ENCODE results near the gene NOX3.

DNA sequence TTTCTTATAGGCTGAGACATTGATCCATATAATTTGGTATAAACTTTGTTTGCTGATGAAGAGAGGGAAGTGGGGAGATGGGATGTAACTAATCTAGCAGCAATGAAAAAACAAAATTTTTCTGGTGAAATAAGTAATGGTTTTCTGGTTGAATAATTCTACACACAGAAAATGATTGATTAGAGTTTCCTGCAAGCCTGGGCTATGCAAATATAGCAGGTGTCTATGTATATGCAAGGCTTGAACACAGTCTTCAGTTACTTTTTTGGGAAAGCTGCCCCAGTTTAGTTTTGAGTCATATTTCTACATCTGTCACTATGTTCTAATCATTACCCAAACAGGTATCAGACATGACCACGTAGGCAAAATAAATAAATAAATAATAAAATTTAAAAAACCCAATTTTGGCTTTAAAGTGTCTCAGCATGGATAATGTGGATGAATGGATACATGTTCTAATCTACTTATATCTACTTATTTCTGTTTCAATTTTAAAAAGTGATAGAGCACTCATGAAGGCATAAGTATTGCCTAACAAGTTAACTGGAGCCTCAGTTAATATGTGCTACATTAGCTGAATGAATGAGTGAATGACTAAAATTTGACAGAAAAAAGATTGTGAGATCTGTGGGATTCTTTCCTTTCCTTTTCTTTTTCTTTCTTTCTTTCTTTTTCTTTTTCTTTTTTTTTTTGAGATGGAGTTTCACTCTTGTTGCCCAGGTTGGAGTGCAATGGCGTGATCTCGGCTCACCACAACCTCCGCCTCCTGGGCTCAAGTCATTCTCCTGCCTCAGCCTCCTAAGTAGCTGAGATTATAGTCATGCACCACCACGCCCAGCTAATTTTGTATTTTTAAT, 104.1 kb downstream of the NOX3 start:
- TF ChIP-seq, protein P1, sequence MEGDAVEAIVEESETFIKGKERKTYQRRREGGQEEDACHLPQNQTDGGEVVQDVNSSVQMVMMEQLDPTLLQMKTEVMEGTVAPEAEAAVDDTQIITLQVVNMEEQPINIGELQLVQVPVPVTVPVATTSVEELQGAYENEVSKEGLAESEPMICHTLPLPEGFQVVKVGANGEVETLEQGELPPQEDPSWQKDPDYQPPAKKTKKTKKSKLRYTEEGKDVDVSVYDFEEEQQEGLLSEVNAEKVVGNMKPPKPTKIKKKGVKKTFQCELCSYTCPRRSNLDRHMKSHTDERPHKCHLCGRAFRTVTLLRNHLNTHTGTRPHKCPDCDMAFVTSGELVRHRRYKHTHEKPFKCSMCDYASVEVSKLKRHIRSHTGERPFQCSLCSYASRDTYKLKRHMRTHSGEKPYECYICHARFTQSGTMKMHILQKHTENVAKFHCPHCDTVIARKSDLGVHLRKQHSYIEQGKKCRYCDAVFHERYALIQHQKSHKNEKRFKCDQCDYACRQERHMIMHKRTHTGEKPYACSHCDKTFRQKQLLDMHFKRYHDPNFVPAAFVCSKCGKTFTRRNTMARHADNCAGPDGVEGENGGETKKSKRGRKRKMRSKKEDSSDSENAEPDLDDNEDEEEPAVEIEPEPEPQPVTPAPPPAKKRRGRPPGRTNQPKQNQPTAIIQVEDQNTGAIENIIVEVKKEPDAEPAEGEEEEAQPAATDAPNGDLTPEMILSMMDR (conservative IDR thresholded peaks at IDR 0.05; ENCODE audit: low read length) = no peak
- TF ChIP-seq EZH2phosphoT487 (IDR thresholded peaks at IDR 0.05; ENCODE audit: borderline replicate concordance) = no peak
